ENCODE data around the gene MYL7.

GRCh38 chr7:44175730-44176129 lies 34.6 kb upstream of the MYL7 start:
- TF ChIP-seq POLR2A (IDR thresholded peaks at IDR 0.05) (no peak), CTCF (IDR thresholded peaks at IDR 0.05) (no peak), EP300 (IDR thresholded peaks at IDR 0.05) (no peak)

Data from tibial nerve (tissue), 4 donors.